ENCODE results near the gene CCNY. TPM values are rescaled to one million over a fixed set of nuclear protein-coding genes. Genes with fewer than 3 reads are reported as not detected.

The CCNY gene
- polyA plus RNA-seq, 2 of the 4 experiments (the other 2 are of a cell fraction): 28.1 to 55.5 TPM

GRCh38 chr10:35367982-35368381 is 31.7 kb downstream of the CCNY start:
- ChIA-PET CTCF (no interaction called here), POLR2A (no interaction called here)
- Histone ChIP-seq H3K4me3 (no peak overlapping the region), H3K4me2 (no peak overlapping the region), H3K4me1 (peaks cover 40% of the 10 kb centered on the region), H3K27ac (no peak overlapping the region), H3K9me3 (no peaks in the 10 kb centered on the region)
- FAIRE-seq: no peak
- TF ChIP-seq RAD21 (conservative IDR thresholded peaks at IDR 0.05 in 1 of 2, IDR thresholded peaks at IDR 0.05 in 1 of 2) (no peak), TFCP2L1 (CRISPR knock-in tag; IDR thresholded peaks at IDR 0.05) (no peak)
- no peak for ATAC-seq
- WGBS (ENCODE audit: missing lambda C conversion rate): 85% methylated on average over 4 of the region's 4 CpGs
- DNase-seq (ENCODE audit: low read depth in 1 of 2, low spot score in 1 of 2): no peak

- FAIRE-seq (no peak), DNase-seq (ENCODE audit: low read depth in 1 of 2, low spot score in 1 of 2) (no peak), ATAC-seq (peak in 1 of 2 experiments; percentile 50; a peak in 3 of 6 replicates)
- Histone ChIP-seq H3K27ac (peak overlapping the region in 1 of 2 experiments; percentile 15; a peak in 1 of 6 replicates), H3K4me2 (no peak overlapping the region), H3K9me3 (no peaks in the 10 kb centered on the region), H3K4me3 (no peak overlapping the region), H3K4me1 (peaks cover 36% of the 10 kb centered on the region)
- TF ChIP-seq CBX8 (IDR thresholded peaks at IDR 0.05): no peak
- no peak for TF ChIP-seq CHD4 (IDR thresholded peaks at IDR 0.05; ENCODE audit: borderline replicate concordance)
- no peak for TF ChIP-seq MAFK (IDR thresholded peaks at IDR 0.05; ENCODE audit: partially characterized antibody)
- no peak for TF ChIP-seq EHMT2 (IDR thresholded peaks at IDR 0.05; ENCODE audit: low read depth)
- TF ChIP-seq ZNF302 (CRISPR knock-in tag; IDR thresholded peaks at IDR 0.05): no peak
- no peak for TF ChIP-seq SMC3 (IDR thresholded peaks at IDR 0.05)
- TF ChIP-seq ZSCAN20 (CRISPR knock-in tag; IDR thresholded peaks at IDR 0.05): no peak
- no peak for TF ChIP-seq HDAC2 (IDR thresholded peaks at IDR 0.05)
- TF ChIP-seq RFX5 (IDR thresholded peaks at IDR 0.05): no peak
- no peak for TF ChIP-seq REST (IDR thresholded peaks at IDR 0.05)
- TF ChIP-seq ATOH8 (CRISPR knock-in tag; IDR thresholded peaks at IDR 0.05; ENCODE audit: low read depth): no peak
- no peak for TF ChIP-seq HMGXB4 (CRISPR knock-in tag; IDR thresholded peaks at IDR 0.05; ENCODE audit: borderline replicate concordance)
- no peak for TF ChIP-seq SREBF2 (IDR thresholded peaks at IDR 0.05)
- TF ChIP-seq JUN (IDR thresholded peaks at IDR 0.05): no peak
- POLR2A ChIA-PET: no interaction called here
- 91% methylated on average over 9 of the region's 11 CpGs for WGBS (ENCODE audit: missing lambda C conversion rate)
- CTCF ChIA-PET: no interaction called here
Observed at GRCh38 chr10:35368485-35369048, 32.3 kb downstream of the CCNY start.

- WGBS (ENCODE audit: missing lambda C conversion rate): 71% methylated on average over 6 of the region's 6 CpGs
- Histone ChIP-seq H3K9me3 (no peaks in the 10 kb centered on the region), H3K4me1 (peaks cover 30% of the 10 kb centered on the region), H3K4me3 (no peak overlapping the region), H3K27ac (peak overlapping the region in 1 of 2 experiments; percentile 15; a peak in 1 of 6 replicates), H3K4me2 (no peak overlapping the region)
- TF ChIP-seq CBX8 (IDR thresholded peaks at IDR 0.05) (no peak), RFX5 (IDR thresholded peaks at IDR 0.05) (no peak), JUN (IDR thresholded peaks at IDR 0.05) (no peak), EP300 (IDR thresholded peaks at IDR 0.05) (no peak), FOXS1 (CRISPR knock-in tag; IDR thresholded peaks at IDR 0.05) (no peak), E2F6 (IDR thresholded peaks at IDR 0.05; ENCODE audit: borderline replicate concordance, low read depth) (no peak), MYC (IDR thresholded peaks at IDR 0.05; ENCODE audit: borderline replicate concordance, low read length) (no peak), ZC3H11A (IDR thresholded peaks at IDR 0.05) (no peak), EHMT2 (IDR thresholded peaks at IDR 0.05; ENCODE audit: low read depth) (no peak), ZNF302 (CRISPR knock-in tag; IDR thresholded peaks at IDR 0.05) (no peak), TP53 (CRISPR knock-in tag; IDR thresholded peaks at IDR 0.05) (no peak), TFCP2L1 (CRISPR knock-in tag; IDR thresholded peaks at IDR 0.05) (no peak), RNF2 (IDR thresholded peaks at IDR 0.05; ENCODE audit: borderline replicate concordance, low read depth) (no peak), HOXA7 (CRISPR knock-in tag; IDR thresholded peaks at IDR 0.05) (no peak)
- FAIRE-seq: no peak
- peak in 1 of 2 experiments; percentile 54; a peak in 3 of 6 replicates for ATAC-seq
- POLR2A ChIA-PET: no interaction called here
- CTCF ChIA-PET: interaction anchor here (0.8 to 2.3 kb wide), 2 partner anchors 10 to 24 kb away, joined by 3 to 6 read pairs; no protein-coding TSS in a partner anchor
- DNase-seq (ENCODE audit: low read depth in 1 of 2, low spot score in 1 of 2): no peak
Observed at GRCh38 chr10:35369049-35369611, 32.8 kb downstream of the CCNY start.
